OCI-LY7 (cell line): ENCODE data around the gene HOGA1.

Experiments used
- EZH2phosphoT487 ChIP-seq: fragments of 200-600 bp; sonication (generic); IDR thresholded peaks from 2 replicates; pipeline ENCODE4 v1.6.1; 2018; ENCODE audit warnings: low read depth, borderline replicate concordance, mild to moderate bottlenecking, mixed run types, antibody characterized with exemption, low read length, moderate library complexity, mixed read lengths
- TF ChIP-seq, protein P1 (sequence below): fragments of 200-600 bp; sonication (generic); conservative IDR thresholded peaks from 2 replicates; pipeline ENCODE4 v1.5.1; 2014; ENCODE audit warnings: mild to moderate bottlenecking, antibody characterized with exemption, low read length, moderate library complexity, mixed read lengths

DNA sequence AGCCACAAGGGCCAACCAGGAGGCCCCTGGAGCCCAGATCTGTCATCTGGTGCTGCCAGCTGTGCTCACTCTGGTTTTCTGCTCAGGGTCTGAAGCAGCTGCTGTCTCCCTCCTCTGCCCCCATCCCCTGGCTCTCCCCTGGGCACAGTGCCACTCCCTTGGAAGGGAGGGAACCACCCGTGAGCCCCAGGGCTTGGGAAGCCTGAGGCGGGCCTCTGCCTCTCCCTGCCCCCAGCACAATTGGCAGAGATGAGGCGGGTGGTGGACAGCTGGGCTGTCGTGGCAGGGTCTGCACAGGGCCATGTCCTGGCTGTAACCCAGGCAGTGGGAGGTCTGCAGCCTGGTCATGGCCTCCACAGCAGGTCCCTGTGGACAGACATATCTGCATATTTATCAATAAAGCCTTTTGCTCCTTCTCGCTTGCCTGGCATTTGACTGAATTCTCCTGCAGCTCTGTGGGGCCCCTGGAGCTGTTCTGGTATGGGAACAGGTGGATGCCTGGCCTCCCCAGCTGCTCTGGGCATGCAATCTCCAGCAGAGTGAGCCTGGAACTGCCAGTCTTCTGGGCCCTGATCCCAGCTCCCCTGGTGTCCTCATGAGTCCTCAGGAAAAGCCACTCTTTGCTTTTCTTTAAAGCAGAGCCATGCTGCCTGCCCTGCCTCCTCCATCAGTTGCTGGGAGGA is 13.3 kb upstream of the HOGA1 start:
- TF ChIP-seq, protein P1, sequence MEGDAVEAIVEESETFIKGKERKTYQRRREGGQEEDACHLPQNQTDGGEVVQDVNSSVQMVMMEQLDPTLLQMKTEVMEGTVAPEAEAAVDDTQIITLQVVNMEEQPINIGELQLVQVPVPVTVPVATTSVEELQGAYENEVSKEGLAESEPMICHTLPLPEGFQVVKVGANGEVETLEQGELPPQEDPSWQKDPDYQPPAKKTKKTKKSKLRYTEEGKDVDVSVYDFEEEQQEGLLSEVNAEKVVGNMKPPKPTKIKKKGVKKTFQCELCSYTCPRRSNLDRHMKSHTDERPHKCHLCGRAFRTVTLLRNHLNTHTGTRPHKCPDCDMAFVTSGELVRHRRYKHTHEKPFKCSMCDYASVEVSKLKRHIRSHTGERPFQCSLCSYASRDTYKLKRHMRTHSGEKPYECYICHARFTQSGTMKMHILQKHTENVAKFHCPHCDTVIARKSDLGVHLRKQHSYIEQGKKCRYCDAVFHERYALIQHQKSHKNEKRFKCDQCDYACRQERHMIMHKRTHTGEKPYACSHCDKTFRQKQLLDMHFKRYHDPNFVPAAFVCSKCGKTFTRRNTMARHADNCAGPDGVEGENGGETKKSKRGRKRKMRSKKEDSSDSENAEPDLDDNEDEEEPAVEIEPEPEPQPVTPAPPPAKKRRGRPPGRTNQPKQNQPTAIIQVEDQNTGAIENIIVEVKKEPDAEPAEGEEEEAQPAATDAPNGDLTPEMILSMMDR, result no peak
- TF ChIP-seq EZH2phosphoT487, result no peak
